ENCODE measurements around the gene CCDC107. TPM values are rescaled to one million over a fixed set of nuclear protein-coding genes. Genes with fewer than 3 reads are reported as not detected.

CCDC107 gene
- total and polyA plus RNA-seq, 4 donors: 5.4 to 20.2 (median 10.4) TPM

- no peak overlapping the region for H3K27ac ChIP-seq (ENCODE audit: low read depth in 1 of 2, low read length in 2 of 2)
- peaks cover 3 to 19% (median 8%) of the 10 kb centered on the region in 4 donors for H3K36me3 ChIP-seq (ENCODE audit: control insufficient read depth in 4 of 4, insufficient read depth in 3 of 4, low read depth in 1 of 4, low read length in 3 of 4)
- no peak for DNase-seq (ENCODE audit: low spot score)
- H3K4me1 ChIP-seq (ENCODE audit: control insufficient read depth in 4 of 4, insufficient read depth in 4 of 4, low read length in 3 of 4): peaks cover 7 to 23% (median 17%) of the 10 kb centered on the region in 4 donors
- no peak overlapping the region for H3K9ac ChIP-seq (ENCODE audit: low read depth in 1 of 2, low read length in 2 of 2)
- TF ChIP-seq ATF3 (IDR thresholded peaks at IDR 0.05) (no peak), TAF1 (conservative IDR thresholded peaks at IDR 0.05) (no peak), RXRA (IDR thresholded peaks at IDR 0.05) (no peak)
- no peaks in the 10 kb centered on the region for H3K9me3 ChIP-seq (ENCODE audit: control insufficient read depth in 4 of 4, low read length in 3 of 4)
- H3K4me3 ChIP-seq (ENCODE audit: low read depth in 1 of 3, low read length in 3 of 3): no peak overlapping the region
- H3K27me3 ChIP-seq (ENCODE audit: control insufficient read depth in 4 of 4, insufficient read depth in 4 of 4, low read length in 3 of 4): no peaks in the 10 kb centered on the region
- 93% methylated on average over 31 of the region's 31 CpGs for WGBS
Measured at GRCh38 chr9:35609001-35609819, 48.9 kb upstream of the CCDC107 start.

GRCh38 chr9:35609820-35610163, 48.3 kb upstream of the CCDC107 start:
- peaks cover 7 to 17% (median 13%) of the 10 kb centered on the region in 4 donors for H3K4me1 ChIP-seq (ENCODE audit: control insufficient read depth in 4 of 4, insufficient read depth in 4 of 4, low read length in 3 of 4)

More at GRCh38 chr9:35609820-35610163, 48.3 kb upstream of the CCDC107 start:
- no peaks in the 10 kb centered on the region for H3K9me3 ChIP-seq (ENCODE audit: control insufficient read depth in 4 of 4, low read length in 3 of 4)
- WGBS: 94% methylated on average over 13 of the region's 13 CpGs
- peaks cover 3 to 19% (median 8%) of the 10 kb centered on the region in 4 donors for H3K36me3 ChIP-seq (ENCODE audit: control insufficient read depth in 4 of 4, insufficient read depth in 3 of 4, low read depth in 1 of 4, low read length in 3 of 4)
- no peaks in the 10 kb centered on the region for H3K27me3 ChIP-seq (ENCODE audit: control insufficient read depth in 4 of 4, insufficient read depth in 4 of 4, low read length in 3 of 4)
- no peak for DNase-seq (ENCODE audit: low spot score)
- TF ChIP-seq MAX (IDR thresholded peaks at IDR 0.05) (no peak), HNF4A (conservative IDR thresholded peaks at IDR 0.05) (no peak), TAF1 (conservative IDR thresholded peaks at IDR 0.05) (no peak), FOXA2 (IDR thresholded peaks at IDR 0.05) (no peak), EGR1 (IDR thresholded peaks at IDR 0.05; ENCODE audit: low read depth in 2 of 2) (no peak), GABPA (IDR thresholded peaks at IDR 0.05 in 1 of 2, conservative IDR thresholded peaks at IDR 0.05 in 1 of 2) (no peak), ATF3 (IDR thresholded peaks at IDR 0.05) (no peak), FOXA1 (IDR thresholded peaks at IDR 0.05) (no peak), HNF4G (IDR thresholded peaks at IDR 0.05) (no peak), NR2F2 (IDR thresholded peaks at IDR 0.05) (no peak), RAD21 (IDR thresholded peaks at IDR 0.05) (no peak), CTCF (IDR thresholded peaks at IDR 0.05; ENCODE audit: low read depth, low read length, missing input control) (no peak), SP1 (IDR thresholded peaks at IDR 0.05) (no peak), JUND (IDR thresholded peaks at IDR 0.05) (no peak), YY1 (IDR thresholded peaks at IDR 0.05) (no peak)
- TF ChIP-seq, protein P1, sequence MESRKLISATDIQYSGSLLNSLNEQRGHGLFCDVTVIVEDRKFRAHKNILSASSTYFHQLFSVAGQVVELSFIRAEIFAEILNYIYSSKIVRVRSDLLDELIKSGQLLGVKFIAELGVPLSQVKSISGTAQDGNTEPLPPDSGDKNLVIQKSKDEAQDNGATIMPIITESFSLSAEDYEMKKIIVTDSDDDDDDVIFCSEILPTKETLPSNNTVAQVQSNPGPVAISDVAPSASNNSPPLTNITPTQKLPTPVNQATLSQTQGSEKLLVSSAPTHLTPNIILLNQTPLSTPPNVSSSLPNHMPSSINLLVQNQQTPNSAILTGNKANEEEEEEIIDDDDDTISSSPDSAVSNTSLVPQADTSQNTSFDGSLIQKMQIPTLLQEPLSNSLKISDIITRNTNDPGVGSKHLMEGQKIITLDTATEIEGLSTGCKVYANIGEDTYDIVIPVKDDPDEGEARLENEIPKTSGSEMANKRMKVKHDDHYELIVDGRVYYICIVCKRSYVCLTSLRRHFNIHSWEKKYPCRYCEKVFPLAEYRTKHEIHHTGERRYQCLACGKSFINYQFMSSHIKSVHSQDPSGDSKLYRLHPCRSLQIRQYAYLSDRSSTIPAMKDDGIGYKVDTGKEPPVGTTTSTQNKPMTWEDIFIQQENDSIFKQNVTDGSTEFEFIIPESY (IDR thresholded peaks at IDR 0.05): no peak
- no peak overlapping the region for H3K27ac ChIP-seq (ENCODE audit: low read depth in 1 of 2, low read length in 2 of 2)
- H3K9ac ChIP-seq (ENCODE audit: low read depth in 1 of 2, low read length in 2 of 2): no peak overlapping the region
- no peak overlapping the region for H3K4me3 ChIP-seq (ENCODE audit: low read depth in 1 of 3, low read length in 3 of 3)
